ENCODE results near the gene ADAMTS8. TPM values are rescaled to one million over a fixed set of nuclear protein-coding genes. Genes with fewer than 3 reads are reported as not detected.

Gene ADAMTS8
- total RNA-seq, 1 donor = not detected

DNA sequence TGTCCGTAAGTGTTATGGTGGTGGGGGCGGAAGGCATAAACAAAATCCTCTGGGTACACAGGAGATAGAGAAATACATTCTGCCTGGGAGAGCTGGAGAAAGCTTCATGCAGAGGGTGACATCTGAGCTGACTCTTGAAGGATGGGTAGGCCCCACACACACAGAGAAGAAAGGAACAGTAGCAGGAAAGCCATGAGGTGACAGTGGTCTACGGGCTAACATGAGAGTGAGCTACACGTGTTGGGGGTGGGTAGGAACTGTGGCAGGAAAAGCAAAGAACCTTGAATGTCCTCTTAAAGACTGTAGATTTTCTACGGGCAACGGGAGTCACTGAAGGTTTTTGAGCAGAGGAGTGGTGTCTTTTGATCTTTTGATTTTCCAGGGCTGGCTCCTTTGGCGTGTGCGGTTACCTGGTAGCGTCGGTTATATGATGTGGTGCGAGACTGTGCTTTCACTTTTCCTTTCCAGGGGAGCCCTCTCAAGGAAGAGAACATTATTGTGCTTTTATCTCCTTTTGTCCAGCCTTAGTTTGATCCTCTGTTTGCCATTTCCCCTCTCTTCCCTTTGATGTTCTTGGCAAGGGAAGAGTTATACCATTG, 39.7 kb downstream of the ADAMTS8 start:
- TF ChIP-seq, protein P1, sequence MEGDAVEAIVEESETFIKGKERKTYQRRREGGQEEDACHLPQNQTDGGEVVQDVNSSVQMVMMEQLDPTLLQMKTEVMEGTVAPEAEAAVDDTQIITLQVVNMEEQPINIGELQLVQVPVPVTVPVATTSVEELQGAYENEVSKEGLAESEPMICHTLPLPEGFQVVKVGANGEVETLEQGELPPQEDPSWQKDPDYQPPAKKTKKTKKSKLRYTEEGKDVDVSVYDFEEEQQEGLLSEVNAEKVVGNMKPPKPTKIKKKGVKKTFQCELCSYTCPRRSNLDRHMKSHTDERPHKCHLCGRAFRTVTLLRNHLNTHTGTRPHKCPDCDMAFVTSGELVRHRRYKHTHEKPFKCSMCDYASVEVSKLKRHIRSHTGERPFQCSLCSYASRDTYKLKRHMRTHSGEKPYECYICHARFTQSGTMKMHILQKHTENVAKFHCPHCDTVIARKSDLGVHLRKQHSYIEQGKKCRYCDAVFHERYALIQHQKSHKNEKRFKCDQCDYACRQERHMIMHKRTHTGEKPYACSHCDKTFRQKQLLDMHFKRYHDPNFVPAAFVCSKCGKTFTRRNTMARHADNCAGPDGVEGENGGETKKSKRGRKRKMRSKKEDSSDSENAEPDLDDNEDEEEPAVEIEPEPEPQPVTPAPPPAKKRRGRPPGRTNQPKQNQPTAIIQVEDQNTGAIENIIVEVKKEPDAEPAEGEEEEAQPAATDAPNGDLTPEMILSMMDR (IDR thresholded peaks at IDR 0.05; ENCODE audit: insufficient read depth, low read depth, low read length) = no peak
- no peak for DNase-seq (ENCODE audit: low read depth)
- no peak overlapping the region for H3K4me3 ChIP-seq (ENCODE audit: low read depth, low read length)

DNA sequence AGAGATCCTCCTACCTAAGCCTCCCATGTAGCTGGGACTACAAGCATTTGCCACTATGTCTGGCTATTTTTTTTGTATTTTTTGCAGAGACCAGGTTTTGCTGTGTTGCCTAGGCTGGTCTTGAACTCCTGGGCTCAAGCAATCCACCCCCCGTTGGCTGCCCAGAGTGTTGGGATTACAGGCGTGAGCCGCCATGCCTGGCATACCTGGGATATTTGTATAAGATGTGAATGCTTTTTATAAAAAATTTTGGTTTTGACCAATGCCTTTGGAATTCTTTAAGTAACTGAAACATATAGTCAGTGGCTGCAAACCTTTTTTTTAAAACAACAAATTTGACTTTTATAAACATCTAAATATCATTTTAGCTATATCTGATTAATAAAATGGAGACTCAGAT, 42.4 kb downstream of the ADAMTS8 start:
- H3K4me3 ChIP-seq (ENCODE audit: low read depth, low read length) = no peak overlapping the region
- DNase-seq (ENCODE audit: low read depth) = no peak
- TF ChIP-seq, protein P1 (IDR thresholded peaks at IDR 0.05; ENCODE audit: insufficient read depth, low read depth, low read length) = no peak

DNA sequence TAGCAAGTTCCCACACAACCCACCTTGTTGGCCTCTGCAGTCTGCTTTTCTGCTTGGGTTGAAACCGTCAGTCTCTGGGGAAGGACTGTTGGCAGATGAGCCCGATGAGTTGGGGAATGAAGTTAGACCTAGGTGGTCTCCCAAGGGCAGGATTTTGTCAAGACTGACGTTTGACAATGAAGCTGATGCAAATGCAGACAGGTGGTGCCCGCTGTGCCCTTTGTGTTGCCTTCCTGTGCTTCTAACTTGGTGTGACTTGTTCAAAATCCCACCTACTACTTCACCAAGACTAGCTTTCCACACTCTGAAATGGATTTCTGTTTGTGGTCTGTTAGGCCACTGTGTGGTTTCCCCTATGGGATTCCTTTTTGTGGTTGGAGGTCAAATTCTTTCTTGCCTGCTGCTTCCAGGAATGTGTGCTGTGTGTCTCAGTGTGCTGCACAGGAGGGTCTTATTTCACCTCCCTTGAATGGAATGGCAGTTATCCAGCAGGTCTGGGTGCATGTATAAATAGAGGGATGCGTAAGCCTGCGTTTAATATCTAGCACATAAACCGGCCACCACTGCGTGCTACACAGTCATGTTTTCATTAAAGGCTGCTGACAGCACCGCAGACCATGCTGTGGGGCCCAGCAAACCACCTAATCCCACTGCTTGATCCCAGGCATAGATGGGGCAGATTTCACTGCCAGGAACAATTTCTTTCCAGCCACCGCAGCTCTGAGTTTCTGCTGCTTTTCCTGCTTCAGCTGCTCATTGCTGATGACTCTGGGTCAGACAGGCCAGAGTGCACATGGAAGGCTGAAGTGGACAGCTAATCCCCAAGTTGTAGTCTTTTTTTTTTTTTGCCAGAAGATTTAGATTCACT, 44.8 kb downstream of the ADAMTS8 start:
- peak; percentile 97 for DNase-seq (ENCODE audit: low read depth)
- TF ChIP-seq, protein P1 (IDR thresholded peaks at IDR 0.05; ENCODE audit: insufficient read depth, low read depth, low read length) = no peak
- no peak overlapping the region for H3K4me3 ChIP-seq (ENCODE audit: low read depth, low read length)

DNA sequence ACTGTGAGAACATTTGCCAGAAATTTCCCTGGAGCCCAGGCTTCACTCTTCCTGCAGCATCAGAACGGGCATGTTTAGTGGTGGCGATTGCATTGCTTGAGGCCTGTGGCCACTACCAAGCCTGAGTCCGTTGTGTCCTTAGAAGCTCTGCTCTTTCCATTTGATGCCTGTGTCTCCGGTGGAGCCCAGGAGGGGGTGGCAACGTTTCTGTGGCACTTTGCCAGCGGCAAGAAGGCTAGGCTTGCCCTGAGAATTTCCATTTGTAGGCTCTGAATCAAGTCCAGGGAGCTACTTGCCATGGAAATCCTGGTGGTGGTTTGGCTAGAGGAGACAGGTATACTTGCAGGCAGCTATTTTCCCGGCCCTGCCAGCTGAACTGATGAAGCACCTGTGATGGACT, 47.1 kb downstream of the ADAMTS8 start:
- TF ChIP-seq, protein P1 (IDR thresholded peaks at IDR 0.05; ENCODE audit: insufficient read depth, low read depth, low read length) = no peak
- DNase-seq (ENCODE audit: low read depth) = no peak
- no peak overlapping the region for H3K4me3 ChIP-seq (ENCODE audit: low read depth, low read length)

DNA sequence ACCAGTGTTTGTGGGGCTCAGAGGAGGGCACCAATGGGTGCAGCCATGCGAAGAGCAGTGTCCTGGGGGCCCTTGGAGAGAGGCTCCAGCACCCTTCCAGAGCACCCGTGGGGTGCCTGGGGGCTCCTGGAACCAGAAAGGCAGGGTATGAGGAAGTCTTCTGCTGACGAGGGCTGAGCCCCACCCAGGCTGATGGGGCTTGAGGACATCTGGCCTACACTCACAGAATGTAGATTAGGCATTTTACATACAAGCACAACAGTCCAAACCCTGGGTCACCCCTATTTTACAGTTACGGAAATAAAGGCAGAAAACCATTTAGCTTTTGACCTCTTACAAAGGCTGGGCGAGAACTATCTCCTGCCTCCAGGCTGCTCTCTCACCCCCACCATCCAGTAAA, 47.6 kb downstream of the ADAMTS8 start:
- no peak overlapping the region for H3K4me3 ChIP-seq (ENCODE audit: low read depth, low read length)
- TF ChIP-seq, protein P1 (IDR thresholded peaks at IDR 0.05; ENCODE audit: insufficient read depth, low read depth, low read length) = no peak
- DNase-seq (ENCODE audit: low read depth) = no peak

DNA sequence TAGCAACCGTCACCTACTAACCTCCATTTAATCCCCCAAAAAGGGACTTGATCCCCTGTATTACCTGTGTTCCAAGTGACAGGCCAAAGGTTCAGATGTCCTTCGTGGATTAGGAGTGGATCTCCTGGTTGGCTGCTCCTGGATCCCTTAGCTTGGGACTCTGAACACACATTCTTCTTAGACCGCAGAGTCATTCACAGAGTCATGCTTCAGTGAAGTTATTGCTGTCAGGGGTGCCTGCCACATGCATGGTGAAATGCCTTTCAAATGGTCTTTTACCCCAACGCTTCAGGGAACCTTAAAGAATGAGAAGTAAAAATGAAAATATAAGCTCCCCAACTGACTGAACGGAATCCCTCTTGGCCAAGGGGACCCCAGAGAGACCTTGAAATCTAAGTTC, 49.1 kb downstream of the ADAMTS8 start:
- TF ChIP-seq, protein P1 (IDR thresholded peaks at IDR 0.05; ENCODE audit: insufficient read depth, low read depth, low read length) = no peak
- DNase-seq (ENCODE audit: low read depth) = no peak
- no peak overlapping the region for H3K4me3 ChIP-seq (ENCODE audit: low read depth, low read length)
